Muscle of arm (tissue), 12 donors: ENCODE measurements around the gene FURIN. TPM values are rescaled to one million over a fixed set of nuclear protein-coding genes. Genes with fewer than 3 reads are reported as not detected.
A peak's percentile ranks its signal among the peaks of the same experiment; 100 is the strongest.
"Not testable (repeated sequence)": the region's sequence is repeated elsewhere in the genome, so short reads cannot be mapped to it uniquely, and the experiment has no call there.

Experiments
- DNase-seq: peaks from one replicate; pipeline ENCODE4 v3.0.0-alpha.2; 2013
- polyA plus RNA-seq, 12 donors: library from polyadenylated mRNA; unstranded; fragments of 120-200 nt; gene quantifications; one replicate each; pipeline ENCODE4 v1.2.1, GENCODE V29; 2013; ENCODE audit not compliant: insufficient read length in 12 of 12

FURIN gene
- polyA plus RNA-seq, 12 donors = 21.5 to 53.8 (median 27.9) TPM; not detected in 1

GRCh38 chr15:90881978-90882721, 13.8 kb downstream of the FURIN start:
- DNase-seq = no peak

DNA sequence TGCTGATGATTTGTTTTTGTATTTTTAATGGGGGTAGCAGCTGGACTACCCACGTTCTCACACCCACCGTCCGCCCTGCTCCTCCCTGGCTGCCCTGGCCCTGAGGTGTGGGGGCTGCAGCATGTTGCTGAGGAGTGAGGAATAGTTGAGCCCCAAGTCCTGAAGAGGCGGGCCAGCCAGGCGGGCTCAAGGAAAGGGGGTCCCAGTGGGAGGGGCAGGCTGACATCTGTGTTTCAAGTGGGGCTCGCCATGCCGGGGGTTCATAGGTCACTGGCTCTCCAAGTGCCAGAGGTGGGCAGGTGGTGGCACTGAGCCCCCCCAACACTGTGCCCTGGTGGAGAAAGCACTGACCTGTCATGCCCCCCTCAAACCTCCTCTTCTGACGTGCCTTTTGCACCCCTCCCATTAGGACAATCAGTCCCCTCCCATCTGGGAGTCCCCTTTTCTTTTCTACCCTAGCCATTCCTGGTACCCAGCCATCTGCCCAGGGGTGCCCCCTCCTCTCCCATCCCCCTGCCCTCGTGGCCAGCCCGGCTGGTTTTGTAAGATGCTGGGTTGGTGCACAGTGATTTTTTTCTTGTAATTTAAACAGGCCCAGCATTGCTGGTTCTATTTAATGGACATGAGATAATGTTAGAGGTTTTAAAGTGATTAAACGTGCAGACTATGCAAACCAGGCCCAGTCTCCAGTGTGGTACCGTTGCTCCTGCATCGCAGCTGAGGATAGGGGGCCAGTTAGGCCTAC, 14.6 kb downstream of the FURIN start:
- DNase-seq = no peak

- no peak for DNase-seq
These were observed 15.2 kb downstream of the FURIN start for GRCh38 chr15:90883526-90883975.

DNA sequence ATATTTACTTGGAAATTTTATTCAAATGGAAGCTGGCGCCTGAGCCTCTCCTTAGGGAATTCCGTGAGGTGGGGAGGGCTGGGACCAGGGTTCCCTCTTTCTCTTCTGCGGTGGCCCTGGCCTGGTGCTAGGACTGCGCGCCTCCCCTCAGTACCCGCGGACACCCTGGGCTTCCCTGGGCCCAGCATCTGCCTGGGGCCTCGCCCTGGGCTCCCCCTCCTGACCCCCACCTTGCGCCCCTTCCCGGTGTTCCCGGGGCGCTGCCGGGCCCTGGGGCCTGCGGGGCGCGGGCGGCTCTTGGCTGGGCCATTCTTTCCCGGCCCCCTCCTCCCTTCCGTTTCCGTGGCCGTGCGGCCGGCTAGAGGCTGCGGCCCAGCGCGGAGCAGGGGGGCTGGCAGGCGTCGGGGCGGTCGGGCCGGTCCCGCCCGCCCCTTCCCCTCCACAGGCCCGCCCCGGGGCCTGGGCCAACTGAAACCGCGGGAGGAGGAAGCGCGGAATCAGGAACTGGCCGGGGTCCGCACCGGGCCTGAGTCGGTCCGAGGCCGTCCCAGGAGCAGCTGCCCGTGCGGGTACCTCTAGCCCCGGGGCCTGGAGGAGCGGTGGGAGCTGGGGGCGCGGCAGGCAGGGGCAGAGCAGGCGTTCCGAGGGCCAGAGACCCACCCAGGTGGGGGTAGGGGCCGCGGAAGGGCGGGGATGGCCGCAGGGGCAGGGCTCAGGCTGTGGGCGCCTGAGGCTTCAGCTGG, 15.8 kb downstream of the FURIN start, which contains the start of gene FES:
TSS of gene FES (plus strand) at position 529 of the 743 bp plus-strand sequence. CDS start 542 bp downstream, outside the sequence.
- peak; percentile 85 for DNase-seq

- DNase-seq = no peak
These were observed 16.5 kb downstream of the FURIN start for GRCh38 chr15:90884719-90885431.

- DNase-seq = peak; percentile 86
These were observed 17.3 kb downstream of the FURIN start for GRCh38 chr15:90885432-90886290.

- no peak for DNase-seq
These were observed 17.9 kb downstream of the FURIN start for GRCh38 chr15:90886291-90886614.

GRCh38 chr15:90887037-90887481, 18.7 kb downstream of the FURIN start:
- no peak for DNase-seq

DNA sequence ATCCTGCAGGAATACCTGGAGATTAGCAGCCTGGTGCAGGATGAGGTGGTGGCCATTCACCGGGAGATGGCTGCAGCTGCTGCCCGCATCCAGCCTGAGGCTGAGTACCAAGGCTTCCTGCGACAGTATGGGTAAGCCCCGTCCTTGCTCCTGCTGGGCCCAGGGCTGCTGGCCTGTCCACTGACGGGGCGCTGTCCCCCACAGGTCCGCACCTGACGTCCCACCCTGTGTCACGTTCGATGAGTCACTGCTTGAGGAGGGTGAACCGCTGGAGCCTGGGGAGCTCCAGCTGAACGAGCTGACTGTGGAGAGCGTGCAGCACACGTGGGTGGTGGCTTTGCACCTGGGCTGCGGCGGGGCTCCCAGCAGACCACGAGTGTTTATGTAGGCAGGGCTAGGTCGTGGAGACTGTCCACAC, 20.9 kb downstream of the FURIN start:
- DNase-seq = no peak

DNA sequence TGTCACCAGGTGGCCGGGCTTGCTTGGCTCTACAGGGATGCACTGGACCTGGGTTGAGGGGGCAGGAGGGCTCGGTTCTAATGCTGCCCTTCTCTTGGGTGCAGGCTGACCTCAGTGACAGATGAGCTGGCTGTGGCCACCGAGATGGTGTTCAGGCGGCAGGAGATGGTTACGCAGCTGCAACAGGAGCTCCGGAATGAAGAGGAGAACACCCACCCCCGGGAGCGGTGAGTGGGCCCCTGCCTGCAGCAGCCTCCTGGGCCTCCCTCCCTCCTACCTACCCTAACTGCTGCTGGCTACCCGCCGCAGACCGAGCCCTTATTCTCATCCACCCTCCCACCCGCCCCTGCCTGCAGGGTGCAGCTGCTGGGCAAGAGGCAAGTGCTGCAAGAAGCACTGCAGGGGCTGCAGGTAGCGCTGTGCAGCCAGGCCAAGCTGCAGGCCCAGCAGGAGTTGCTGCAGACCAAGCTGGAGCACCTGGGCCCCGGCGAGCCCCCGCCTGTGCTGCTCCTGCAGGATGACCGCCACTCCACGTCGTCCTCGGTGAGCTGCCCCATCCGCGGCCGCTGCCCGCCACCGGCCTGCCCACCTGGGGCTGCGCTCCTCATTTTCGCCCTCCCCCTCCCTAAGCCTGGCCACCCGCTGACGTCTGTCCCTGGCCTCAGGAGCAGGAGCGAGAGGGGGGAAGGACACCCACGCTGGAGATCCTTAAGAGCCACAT, 21.5 kb downstream of the FURIN start:
- no peak for DNase-seq

DNA sequence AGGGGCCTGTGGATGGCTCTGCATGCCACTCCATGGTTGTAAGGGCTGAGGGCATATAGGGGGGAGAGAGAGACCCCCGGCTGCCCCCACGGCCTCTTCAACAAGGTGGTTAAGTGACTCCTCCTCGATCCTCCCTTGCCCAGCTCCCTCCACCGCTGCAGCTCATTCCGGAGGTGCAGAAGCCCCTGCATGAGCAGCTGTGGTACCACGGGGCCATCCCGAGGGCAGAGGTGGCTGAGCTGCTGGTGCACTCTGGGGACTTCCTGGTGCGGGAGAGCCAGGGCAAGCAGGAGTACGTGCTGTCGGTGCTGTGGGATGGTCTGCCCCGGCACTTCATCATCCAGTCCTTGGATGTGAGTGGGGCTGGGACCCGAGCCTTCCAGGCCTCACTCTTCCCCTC, 22.5 kb downstream of the FURIN start:
- DNase-seq = no peak

- no peak for DNase-seq
These were observed 23.1 kb downstream of the FURIN start for GRCh38 chr15:90891346-90891949.

DNA sequence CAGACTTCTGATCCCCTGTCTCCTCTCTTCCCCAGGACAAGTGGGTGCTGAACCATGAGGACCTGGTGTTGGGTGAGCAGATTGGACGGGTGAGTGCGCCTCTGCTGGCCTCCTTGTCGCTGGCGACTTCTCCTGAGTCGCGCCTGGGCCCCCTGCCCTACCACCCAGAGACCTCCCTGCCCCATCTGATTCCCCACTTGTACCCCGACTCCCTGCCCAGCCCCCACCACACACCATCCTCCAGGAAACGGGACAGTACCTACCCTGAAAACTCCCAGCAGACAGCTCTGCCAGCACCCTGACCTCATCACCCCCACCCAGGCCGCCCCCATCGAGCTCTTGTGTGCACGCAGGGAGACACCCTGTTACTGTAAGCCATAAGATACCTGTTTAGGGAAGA, 23.6 kb downstream of the FURIN start:
- DNase-seq = no peak

DNA sequence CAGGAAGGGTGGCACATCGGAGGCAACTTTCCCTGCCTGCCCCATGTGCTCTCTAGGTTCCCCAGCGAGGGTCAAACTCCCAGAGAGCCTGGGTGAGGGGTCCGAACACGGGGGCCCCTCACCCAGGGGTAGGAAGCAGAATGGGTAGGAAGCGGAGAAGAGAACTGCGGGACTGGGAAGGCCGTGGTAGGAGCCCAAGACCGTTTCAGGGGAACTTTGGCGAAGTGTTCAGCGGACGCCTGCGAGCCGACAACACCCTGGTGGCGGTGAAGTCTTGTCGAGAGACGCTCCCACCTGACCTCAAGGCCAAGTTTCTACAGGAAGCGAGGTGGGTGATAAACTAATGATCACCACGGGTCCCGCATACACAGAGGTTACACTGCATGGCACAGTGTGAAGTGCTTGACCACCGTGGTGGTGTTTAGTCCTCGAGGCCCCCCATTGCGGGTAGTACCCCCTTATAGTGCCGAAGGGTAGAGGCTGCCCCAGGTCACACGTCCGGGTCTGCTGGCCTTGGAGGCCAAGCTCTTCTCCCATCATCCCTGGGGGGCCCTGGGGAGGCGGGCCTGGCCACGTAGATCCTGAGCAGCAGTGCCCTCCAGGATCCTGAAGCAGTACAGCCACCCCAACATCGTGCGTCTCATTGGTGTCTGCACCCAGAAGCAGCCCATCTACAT, 24.2 kb downstream of the FURIN start:
- no peak for DNase-seq

- DNase-seq = no peak
These were observed 25.0 kb downstream of the FURIN start for GRCh38 chr15:90893175-90894090.

DNA sequence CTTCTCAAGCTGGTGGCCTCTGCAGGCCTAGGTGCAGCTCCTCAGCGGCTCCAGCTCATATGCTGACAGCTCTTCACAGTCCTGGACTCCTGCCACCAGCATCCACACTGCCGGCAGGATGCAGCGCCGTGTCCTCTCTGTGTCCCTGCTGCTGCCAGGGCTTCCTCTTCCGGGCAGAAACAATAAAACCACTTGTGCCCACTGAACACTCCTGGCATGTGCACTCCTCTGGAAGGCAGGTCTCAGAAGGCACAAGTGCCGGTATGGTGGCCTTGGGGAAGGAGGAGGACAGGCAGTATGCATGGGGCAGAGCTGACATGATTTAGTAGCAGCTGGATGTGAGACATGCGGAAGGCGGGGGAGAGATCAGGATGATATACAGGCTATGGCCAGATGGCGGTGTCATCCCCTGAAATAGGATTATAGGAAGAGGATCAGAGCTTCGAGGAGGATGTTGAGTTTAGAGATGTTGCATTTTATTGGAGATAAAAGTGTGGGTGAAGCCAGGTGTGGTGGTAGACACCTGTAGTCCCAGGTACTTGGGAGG, 27.3 kb downstream of the FURIN start:
- DNase-seq = no peak

- DNase-seq = not testable (repeated sequence)
These were observed 28.8 kb downstream of the FURIN start for GRCh38 chr15:90897131-90897655.
